Putamen (tissue), 1 donor: ENCODE measurements around the gene C4orf50.

Experiments used
- DNase-seq: peaks from one replicate; pipeline ENCODE4 v3.0.0-alpha.2; 2016; ENCODE audit warnings: low spot score

Gene C4orf50

DNA sequence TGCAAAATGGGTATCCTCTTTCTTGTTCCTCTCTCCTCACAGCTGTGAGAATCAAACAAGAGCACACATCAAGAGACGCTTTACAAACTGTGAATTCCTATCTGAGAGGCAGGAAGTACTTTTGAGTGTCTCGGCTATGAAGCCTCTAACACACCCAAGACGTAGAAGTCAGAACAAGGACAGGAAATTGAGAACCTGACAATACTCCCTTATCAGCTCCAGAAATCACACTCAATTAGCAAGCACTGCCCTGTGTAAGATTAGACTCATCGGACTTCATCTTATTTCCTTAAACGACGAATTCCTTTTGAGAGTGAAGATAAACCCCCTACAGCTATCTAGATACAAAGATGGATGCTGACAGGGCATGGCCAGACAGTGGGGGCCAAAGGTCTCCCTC is 74.7 kb downstream of the C4orf50 start:
- no peak for DNase-seq

DNA sequence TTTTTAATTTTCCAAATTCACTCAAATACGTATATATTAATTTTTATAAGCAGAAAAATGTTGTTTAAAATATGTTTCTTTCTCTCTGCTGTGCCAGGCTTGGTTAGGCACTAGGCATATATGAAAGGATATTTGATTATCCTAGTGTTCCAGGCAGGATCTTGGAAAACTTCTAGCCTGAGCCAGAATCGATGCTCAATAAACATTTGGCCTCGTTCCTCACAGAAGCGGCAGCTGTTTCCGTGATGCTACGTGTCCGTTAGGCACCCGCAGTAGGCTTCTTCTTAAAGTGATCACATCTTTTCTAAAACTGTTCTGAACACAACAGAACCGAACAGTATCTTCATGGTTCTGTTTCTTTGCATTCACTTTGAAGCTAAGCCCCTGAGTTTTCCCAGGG is 75.3 kb downstream of the C4orf50 start:
- no peak for DNase-seq

DNA sequence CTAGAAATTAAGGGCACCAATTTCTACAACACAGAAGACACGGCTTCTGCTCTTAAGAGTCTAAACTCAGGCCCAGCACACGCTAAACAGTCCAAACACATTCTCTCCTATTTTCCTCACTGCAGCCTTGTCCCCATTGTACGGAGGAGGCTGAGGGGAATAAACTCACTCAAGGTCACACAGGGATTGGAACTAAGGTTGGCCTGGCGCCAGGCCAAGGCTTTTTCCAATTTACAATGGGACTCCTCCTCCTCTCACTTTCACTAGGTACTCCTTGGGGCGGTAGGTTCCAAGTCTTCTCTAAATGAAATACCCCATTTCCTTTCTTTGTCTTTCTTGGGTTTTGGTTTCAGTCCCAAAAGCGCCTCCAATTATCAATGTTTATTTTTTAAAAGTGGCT is 76.6 kb downstream of the C4orf50 start:
- no peak for DNase-seq

DNA sequence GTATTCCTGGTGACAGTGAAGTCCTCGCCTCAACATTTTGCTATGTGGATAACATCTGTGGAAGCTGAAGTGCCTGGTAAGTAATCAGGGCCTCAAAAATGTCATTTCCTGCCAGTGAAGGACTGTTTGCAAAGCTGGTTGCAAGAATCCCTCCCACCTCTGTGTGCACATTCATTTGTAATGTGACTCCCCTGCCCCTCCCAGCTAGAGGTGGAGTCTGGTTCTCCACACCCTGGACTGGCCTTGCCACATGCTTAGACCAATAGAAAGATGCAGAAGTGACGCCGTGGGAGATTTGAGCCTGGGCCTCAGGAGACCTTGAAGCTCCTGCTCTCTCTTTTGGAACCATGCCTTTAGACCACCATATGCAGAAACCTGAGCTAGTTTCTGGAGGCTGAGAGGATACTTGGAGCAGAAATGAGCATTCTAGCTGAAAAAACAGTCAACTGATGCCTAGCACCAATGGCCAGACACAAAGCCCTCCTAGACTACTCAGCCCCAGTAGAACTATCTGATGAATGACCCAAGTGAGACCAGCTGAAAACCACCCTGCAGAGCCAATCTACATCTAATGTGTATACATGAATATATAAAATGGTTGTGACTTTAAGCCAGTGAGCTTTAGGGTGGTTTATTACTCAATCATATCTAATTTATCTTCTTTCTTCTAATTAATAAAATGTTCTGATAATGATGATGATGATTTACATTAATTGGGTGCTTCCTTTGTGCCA is 77.6 kb downstream of the C4orf50 start:
- DNase-seq = no peak

DNA sequence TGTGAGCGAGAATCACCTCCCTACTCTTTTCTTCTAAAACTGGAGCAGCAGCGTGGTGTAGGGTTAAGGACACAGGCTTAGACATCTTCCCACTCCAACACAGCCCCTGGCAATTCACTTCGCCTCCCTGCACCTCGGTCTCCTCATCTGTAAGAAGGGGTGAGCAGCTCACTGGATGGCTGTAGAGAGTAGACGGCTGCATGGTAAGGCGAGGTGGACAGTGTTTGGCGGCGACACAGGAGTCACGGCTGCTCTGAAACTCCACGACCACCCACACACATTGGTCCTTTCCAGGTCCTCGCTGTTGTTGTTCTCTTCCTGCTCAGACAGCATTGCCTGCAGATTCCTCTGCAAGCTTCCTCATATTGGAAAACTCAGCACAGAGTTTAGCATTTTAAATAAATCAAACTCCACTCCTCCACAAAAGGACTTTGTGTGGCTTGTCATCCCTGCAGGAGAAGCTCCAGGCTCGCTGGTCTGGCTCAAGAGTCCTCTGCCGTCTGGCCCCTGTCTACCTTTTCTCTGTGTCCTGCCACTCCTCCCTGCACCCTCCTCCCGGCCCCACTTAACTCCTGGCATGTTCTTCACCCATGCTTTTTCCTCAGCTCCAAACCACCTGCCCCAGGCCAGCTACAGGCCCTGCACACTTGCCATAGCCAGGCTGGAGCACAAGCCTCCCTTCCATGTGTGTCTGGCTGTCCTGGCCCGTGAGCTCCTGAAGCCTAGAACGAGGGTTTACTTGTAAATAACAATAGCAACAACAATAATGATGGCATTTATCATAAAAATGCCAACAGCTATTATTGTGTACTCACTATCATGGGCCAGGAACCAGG is 84.0 kb downstream of the C4orf50 start:
- DNase-seq = no peak

DNA sequence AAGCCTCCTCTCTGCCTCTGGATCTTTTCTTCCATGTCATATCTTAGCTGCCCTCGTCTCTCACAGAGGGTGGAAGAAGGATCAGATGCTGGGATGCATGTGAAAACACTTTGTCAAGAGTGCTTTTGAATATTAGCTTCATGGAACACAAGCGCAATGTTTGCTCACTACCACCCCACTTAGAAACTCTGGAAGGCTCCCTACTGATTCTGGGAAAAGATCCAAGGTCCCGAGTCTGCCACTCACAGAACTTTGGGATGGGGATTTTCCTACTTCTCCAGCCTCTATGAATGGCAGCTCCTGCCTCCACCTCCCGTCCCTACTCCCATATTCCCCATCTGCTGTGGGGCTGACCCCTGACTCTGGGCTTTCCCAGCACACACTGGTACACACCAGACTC is 85.1 kb downstream of the C4orf50 start:
- DNase-seq = peak; percentile 34

DNA sequence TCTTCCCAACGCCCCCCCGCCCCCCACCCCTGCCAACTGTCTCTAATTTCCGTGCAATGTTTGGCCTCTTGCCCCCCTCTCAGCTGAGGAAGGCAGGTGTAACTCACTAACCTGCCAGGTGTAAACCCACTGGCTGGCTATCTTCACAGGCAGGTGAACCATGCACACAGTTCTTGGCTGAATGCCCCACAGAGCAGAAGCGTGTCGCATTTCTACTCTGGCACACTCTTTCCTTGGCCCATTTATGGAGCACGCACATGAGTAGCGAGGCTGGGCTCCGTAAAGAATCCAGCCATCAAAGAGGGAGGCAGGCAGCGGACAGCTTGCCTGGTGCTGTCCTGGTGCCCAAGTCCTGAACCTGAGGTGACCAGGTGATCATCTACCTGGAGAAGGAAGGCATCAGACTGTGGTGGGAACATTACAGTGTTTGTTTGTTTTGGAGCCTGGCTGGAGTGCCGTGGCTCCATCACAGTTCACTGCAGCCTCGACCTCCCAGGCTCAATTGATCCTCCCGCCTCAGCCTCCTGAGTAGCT is 86.1 kb downstream of the C4orf50 start:
- no peak for DNase-seq

DNA sequence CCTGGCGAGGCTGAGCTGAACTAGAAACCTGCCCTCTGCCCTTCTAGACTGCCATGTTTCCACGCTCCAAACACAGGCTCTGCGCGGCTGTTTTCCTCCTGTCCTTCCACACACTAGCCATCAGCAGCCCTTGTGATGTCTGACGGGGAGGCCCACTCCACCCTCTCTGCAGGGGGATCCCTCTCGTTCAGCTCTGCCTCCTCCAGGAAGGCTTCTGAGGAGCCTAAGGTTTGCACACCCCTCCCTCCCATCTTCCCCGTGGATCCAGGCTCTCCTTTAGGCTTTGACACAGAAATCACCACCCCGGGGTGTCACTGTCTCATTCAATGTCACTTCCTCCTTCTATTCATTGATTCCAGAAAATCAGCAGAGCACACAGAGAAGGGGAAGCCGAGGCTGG is 86.7 kb downstream of the C4orf50 start:
- DNase-seq = no peak

DNA sequence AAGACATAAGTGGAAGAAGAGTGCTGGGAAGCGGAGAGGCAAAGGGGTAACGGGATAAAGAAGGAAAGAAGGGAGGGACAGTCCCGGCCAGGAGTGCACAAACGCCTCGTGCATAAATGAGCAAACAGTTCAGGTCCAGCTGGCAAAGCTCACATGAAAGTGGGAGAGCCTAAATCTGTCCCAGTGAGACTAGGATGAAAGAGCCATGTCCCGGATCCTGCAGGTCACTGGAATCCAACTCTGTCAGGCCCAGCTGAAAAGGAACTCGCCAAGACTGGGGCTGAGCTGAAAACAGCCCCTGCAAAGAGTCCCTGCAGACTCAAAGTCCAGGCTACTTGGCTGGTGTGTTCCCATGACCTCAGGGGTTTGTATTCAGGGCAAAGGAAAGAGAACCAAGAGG is 87.4 kb downstream of the C4orf50 start:
- DNase-seq = no peak

DNA sequence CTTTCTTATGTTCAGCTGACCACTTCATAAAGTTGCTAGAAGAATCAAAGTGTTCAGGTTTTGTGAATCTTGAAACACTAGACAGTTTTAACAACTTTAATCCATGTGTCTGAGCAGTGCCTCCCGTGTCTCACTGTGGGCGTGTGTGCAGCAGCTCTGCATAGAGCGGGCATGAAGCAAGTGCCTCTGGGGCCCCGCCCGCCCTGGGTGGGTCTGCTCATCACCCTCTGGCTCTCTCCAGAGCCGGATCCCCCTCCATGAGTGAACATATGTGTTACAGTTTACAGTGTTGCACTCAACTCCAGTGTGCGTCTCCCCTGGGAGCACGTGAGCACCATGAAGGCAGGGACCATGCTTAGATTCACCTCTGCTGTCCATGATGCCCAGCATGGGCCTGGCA is 87.8 kb downstream of the C4orf50 start:
- DNase-seq = peak; percentile 15

DNA sequence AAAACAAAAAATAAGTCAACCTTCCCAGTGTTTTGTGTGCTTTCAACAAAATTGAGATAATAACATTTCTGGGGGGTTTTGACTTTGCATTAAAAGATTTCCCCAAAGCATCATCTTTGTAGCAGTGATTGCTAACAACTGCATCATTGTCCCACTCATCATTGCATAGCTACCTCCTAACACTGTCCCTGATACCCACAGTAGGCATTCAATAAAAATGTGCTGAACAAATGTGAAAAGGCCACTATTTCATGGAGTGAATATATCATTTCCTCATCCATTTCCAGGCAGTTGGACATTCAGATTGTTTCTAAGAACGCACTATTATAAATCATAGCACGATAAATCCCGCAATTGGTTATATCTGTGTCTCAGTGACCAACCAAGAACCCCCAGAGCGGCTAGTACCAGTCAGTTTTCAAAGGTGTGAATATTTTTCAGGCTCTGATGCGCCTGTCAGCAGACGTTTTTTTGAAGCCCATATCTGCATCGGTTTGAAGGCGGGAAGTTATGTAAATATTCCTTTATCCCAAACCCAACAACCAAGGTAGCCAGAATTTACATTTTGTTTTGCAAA is 89.3 kb downstream of the C4orf50 start:
- DNase-seq = no peak

DNA sequence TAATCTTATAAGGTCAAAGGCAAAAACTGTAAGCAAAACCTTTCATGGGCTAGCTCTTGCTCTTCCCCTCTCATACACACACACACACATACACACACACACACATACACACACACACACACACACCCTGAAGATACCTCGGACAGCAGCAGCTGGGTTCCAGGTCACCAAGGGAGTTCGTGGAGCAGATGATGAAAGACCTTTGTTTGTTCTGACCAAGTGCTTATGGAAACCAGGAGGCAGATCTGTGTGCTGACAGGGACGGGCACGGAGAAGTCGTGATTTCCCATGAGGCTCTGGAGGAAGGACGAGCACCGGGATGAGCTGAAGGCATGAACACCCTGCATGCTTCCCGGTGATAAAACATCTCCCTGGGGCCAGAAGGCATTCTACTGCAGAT is 90.0 kb downstream of the C4orf50 start:
- no peak for DNase-seq

DNA sequence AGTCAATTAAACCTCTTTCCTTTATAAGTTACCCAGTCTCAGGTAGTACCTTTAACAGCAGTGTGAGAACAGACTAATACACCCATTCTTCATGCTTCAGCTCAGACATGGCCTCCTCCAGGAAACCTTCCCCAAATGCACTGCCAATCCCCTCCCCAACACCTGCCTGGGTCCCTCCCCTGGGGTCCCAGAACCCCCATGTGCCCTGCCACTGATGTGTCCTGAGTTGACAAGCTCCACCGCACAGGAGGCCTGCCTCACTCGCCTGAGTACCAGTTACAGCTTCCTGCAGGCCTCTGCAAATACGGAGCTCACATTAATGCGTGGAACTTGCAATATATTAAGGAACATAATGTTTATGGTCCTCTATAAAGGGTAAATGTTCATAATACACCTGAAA is 90.5 kb downstream of the C4orf50 start:
- DNase-seq = no peak

DNA sequence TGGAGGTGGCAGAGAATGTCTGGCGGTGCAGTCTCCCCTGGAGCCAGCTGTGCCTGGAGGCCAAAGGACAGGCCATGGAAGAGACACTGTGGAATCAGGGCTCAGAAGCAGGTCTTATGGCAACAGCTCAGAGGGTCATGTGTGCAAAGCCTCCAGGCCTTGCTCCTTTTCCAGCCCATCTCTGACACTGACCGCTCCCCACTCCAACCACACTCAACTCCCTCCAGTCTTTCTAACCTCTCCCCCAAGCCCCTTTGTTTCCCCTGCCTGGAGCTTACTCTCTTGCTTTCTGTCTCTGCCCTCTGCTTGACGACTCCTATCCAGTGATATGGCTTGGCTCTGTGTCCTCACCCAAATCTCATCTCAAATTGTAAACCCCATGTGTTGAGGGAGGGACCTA is 91.1 kb downstream of the C4orf50 start:
- DNase-seq = no peak

DNA sequence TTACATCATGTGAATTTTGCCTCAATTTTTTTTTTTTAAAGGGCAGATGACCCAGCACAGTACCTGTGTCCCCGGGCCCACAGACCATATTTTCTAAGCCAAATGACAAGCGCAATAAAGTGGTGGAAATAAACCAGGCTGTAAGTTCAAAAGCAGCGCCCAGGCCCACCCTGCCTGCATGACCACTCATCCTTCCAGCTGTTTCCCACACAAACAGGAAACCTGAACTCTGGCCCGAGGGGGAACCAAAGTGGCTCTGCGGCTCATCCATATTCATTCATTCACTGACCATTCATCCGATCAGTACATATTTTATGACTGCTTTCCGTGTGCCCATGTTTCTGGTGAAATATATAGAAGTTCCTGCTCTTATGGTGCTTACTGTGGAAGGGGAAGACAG is 91.6 kb downstream of the C4orf50 start:
- DNase-seq = no peak

DNA sequence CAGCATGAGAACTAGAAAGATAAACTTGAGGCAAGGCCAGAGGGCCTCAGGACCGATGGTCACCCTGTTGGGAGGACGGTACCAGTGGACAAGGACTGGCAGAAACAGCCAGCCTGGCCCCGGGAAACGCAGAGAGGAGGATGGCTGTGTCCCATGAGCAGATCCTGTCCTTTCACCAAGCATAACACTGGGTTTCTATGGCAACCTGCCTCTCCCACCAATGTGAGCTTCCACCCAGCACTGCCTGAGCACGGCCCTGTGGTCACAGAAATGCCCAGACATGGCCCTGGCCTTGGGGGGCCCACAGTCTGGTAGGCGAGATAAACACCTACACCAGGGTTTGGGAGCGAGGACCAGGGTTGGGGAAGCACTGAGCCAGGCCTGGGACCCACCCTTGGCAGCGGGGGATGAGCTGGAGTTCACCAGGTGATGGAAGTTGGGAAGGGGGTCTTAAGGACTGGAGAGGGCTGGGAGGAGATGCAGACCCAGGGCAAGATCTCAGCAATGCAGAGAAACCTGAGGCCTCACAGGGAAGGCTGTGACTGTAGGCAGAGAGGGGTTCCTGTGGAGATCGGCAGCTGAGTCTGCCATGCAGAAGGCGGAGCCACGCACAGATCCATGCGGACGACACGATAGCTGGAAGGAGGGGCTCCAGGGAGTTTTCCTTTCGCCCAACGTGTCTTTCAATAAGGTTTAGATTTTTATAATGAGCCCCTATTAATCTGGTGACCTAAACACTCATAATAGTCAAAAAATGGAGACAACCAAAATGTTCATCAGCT is 92.6 kb downstream of the C4orf50 start:
- no peak for DNase-seq

DNA sequence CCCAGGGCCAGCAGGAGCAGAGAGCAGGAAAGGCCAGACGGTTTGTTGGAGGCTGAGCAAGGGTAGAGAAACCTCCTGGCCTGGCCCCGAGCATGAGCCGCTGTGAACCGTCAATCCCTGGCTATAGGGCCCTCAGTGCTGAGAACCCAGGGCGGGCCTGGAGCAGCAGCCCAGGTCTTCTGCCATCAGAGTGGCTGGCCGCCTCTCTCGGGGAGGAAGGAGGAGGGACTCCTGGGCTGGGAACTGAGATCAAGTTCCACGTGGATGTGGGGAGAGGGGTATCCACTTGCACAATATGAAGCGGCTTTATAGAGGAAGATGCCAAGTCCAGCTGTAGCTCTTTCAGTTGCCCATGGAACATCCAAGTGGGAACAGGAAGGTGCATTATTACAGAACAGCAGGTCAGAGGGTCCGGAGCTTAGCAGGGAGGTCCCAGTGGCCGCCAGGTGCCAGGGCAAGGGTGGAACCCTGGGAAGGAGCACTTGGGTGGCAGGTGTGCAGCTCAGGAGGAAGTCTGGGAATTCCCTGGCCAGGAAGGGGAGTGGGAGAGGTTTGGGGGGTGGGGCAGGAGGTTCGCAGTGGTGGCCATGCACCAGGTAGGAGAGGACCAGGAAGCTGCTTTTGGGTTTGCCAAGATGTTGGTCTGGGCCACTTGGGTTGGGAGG is 93.6 kb downstream of the C4orf50 start:
- DNase-seq = no peak

DNA sequence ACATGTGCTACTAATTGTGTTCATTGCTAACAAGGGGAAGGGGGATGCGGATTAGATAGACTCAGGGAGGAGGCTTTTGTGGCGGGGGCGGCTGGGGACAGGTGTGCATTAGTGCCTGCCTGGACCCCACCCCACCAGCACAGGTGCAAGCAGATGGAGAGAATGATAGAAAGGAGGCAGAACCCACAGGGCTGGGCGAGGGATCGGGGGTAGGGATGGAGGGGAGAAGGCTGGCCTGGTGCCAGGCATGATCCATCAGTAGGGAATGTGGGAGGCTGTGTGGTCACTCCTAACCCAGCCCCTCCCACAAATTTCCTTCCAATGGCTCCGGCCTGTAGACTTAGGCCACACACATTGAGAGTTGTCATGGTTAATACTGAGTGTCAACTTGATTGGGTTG is 94.9 kb downstream of the C4orf50 start:
- DNase-seq = no peak

DNA sequence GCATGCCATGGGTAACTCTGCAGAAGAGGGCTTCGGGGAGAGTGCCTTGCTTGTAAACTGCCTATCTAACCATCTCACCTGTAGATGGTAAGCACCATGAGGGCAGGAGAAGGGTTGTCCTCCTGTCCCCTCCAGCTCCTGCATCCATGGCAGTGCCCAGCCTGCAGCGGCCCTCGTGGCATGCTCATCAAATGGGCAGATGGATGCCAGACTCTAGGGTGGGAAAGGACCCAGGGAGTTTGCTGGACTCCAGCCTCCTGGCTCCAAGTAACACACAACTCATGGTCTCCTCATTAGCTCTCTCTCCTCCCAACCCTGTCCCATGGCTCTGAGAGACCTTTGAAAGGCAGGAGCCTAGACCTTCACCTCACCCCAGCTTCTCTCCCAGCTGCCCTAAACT is 95.7 kb downstream of the C4orf50 start:
- DNase-seq = no peak

DNA sequence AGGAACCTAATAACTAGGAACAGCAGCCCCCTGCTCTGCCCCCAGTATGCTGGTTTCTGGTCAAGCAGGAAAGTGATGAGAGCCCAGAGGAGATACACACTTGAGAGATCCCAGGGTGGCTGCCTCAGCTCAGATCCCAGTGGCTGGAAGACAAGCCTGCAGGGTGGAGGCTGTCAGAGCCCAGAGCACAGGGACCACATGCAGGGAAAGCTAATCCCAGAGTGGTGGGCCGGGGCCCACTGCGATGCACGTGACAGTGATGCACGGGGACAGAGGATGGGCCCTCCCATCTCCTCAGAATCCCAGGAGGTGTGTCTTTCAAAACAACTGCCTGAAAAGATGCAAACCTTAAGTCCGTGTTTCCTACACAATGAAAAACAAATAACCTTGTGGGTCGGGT is 96.2 kb downstream of the C4orf50 start:
- DNase-seq = no peak

DNA sequence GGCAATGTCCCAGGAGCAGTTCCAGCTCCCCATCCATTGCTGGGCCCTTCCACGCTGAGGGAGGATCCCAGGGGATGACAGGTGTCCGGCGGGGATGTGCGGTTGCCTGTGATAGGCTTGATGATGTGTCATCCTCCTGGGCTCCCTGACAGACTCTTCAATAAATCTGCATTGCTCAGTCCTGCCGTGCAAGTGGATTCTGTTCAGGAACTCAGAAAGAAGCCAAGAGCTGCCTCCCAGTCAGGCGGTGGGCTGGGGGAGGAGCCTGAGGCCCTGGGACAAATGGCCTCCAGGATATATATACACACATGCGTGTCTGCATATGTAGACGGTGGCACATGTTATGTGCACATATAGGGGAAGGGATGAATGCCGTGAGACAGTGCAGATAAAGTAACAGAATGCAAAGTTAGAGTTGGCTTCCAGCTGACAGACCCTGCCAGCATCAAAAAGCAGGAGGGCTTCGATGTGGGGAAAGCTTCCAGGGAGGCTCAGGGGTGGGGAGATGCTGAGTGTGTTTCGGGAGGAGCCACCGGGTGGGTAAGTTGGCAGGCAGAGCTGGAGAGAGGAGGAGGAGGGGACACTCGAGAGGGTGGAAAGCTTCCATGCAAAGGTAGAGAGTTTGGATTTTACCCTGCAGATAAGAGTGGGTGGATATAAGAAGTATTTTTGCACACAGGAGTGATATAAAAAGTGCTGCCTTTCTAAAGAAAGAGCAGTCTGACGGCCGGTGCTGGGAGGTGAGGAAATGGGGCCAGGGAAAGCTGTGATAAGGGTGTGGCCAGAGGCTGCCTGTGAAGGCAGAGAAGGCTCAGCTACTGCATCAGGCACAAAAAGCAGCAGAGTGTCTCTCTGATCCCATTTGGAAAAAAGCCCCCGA is 96.9 kb downstream of the C4orf50 start:
- peak; percentile 64 for DNase-seq
